Measurements from ENCODE around the gene PDE10A.

PDE10A gene

DNA sequence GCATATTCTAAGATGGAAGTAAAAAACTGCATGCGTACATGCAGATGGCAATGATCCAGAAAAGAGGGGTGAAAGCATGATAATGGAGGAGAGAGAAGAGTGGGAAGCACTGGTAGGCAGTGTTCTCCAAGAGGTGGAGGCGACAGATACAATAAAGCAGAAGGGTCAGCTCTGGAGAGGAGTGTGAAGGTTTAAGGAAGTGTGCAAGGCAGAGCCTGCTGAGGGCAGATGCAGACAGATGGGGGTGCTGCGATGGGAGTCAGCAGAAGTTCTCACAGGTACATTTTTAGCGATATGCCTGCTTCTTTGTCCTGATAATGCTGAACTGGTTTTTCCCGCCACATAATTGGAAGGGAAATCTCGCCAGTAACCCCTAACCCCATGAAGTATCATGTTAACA lies 272.6 kb downstream of the PDE10A start:
- DNase-seq (ENCODE audit: low read depth), result no peak

DNA sequence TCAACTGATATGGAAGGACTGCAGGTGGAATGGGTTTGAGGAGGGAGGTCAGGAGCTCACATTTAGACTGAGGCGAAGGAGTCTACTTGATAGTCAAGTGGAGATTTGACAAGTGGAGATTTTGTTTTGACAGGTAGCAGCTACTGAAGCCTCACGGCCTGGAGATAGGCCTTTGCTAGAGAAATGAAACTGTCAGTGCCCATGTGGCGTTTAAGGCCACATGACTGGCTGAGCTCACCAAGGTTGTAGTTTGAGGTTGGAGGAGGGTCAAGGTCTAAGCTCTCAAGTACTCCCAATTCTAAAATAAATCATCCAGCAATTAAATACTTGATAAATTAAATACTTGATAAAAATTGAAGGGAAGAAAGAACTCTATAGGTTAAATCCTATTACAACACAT lies 273.5 kb downstream of the PDE10A start:
- DNase-seq (ENCODE audit: low read depth), result no peak

DNA sequence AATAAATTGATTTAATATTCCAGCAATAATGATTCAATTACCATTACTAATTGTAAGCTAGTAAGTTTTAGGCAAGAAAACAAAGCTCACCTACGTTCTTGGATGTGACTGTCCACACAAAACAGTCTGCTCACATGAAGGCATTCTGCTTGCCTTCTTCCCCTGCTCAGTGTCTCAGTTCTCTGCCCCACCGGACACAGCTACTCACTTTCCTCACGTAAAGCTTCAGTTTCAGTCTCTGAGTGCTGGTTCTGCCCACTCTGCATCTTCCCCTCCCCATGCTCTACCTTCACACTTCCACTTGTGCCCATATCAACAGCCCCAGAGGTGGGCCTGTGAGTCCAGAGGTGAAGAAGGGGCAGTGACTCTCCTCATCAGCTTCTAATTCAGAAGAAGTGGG lies 279.7 kb downstream of the PDE10A start:
- DNase-seq (ENCODE audit: low read depth), result no peak

DNA sequence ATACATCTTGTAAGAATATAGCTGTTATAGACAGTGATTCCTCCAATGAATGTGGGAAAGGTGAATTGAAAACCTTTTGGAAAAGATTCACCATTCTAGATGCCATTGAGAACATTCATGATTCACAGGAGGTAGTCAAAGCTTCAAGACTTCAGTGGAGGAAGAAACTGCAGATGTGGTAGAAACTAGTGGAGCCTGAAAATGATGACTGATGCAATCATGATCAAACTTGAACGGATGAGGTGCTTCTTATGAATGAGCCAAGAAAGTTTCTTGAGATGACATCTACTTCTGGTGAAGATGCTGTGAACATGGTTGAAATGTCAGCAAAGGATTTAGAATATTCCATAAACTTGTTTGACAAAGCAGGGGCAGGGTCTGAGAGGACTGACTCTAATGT lies 286.9 kb downstream of the PDE10A start:
- DNase-seq (ENCODE audit: low read depth), result no peak

DNA sequence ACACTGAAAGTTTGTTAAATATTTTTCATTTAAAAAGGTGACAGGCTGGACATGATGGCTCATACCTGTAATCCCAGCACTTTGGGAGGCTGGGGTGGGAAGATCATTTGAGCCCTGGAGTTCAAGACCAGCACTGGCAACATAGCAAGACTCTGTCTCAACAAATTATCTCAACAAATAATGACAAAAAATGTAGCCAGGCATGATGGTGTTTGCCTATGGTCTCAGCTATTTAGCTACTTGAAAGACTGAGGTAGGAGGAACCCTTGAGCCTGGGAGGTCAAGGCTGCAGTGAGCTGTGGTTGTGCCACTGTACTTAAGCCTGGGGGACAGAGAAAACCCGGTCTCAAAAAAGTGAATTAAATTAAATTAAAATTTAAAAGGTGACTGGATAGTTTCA lies 297.7 kb downstream of the PDE10A start:
- no peak for DNase-seq (ENCODE audit: low read depth)

DNA sequence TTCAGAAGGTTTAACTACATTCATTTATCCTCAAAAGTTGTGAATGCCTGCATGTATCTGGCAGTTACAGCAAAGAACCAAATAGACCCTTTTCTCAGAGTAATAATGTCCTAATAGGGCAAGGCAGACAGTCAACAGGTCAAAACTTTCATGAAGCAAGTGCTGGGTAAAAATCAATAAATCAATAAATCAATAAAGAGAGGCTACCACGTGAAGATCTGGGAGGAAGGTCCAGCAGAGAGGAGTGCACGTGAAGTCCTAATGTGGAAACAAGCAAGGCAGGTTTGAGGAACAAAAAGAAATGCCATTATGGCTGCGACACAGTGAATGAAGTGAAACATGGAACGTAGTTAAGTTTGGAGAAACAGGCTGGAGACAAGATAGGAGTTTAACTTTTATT lies 317.3 kb downstream of the PDE10A start:
- DNase-seq (ENCODE audit: low read depth), result no peak

DNA sequence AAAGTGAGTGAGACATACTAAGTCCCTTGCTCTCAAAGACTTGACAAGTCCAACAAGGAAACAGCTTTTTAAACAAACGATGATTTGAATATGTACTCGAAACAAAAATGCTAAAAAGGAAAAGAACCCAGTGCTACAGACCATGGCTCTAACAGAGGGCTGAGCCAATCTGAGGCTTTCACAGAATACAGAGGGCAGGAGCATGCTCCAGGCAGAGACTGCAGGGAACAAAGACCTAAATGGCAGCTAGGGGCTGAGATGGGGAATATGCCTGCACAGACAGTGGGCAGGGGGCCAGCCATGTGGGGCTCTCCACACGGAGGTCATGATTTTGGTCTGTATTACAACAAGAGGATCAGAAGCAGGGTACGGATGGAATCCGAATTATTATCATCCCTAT lies 322.5 kb downstream of the PDE10A start:
- DNase-seq (ENCODE audit: low read depth), result no peak

DNA sequence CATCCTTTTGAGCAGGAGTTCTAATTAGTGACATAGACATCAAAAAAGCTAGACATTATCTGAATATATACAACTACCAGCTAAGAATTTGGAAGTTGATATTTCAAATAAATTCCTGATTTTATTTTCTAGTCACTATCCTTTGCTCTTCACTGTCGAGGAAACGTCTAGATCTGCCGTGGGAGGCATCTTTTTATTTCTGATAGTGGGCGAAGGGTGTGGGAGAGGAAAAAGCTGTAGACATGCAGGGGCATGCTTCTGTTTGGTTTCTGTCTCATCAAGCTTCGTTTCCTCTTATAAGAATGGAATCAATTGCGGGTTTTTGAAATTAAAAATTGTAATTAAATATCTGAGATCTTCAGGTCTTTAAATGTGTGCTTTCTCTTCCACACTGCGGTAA lies 337.4 kb downstream of the PDE10A start:
- no peak for DNase-seq (ENCODE audit: low read depth)

DNA sequence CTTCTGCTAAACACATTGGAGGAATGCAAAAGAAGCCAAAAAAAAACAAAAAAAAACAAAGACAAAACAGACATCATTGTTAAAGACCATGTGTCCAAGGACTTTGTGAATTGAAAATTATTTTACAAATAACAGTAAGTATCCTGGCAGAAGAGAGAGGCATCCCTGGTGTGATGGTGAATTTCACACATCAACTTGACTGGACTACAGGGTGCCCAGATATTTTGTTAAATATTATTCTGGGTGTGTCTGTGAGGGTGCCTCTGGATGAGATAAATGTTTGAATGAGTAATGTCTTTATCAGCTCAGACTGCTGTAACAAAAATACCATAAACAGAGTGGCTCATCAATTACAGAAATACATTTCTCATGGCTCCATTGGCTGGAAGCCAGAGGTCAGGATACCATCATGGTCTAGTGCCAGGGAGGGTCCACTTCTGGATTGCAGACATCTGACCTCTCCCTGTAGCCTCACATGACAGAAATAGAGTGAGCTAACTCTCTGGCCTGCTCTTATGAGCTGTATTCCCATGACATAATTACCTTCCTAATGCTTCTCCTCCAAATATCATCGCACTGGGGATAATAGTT lies 341.4 kb downstream of the PDE10A start:
- DNase-seq (ENCODE audit: low read depth), result no peak

DNA sequence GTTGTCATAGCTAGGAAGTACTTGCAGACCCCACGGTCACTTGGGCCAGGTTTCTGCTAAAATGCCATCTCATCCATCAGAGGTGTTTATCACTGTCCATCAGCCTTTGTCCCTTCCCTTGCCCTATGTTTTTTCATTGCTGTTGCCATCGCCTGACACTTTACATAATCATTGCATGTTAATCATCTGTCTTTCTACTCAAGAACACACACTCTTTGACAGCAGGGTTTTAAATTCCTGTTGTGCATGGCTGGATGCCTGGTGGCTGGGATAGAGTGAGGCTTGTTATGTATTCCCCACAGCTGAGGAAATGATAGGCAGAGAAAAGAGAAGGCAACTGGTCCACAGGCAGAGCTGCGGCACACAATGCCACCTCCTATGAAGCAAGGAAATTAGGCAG lies 341.9 kb downstream of the PDE10A start:
- no peak for DNase-seq (ENCODE audit: low read depth)

DNA sequence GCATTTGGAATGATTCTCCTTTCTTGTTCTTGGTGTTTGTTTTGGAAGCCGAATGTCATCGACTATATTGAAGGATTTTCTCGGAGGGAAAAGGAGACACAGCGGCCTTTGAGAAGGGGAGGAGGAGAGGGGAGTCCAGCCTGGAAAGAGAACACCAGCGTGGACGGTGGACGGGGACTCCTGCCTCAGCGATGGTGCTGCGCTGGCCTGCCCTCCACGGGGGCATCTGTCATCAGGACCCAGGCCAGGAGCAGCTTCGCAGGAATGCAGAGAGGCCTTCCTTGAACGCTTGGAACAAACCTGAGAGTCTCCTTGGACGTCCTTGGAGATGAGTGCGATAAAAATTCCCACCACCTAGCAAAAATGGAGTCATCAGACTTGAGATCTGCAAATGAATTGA lies 345.3 kb downstream of the PDE10A start:
- no peak for DNase-seq (ENCODE audit: low read depth)

DNA sequence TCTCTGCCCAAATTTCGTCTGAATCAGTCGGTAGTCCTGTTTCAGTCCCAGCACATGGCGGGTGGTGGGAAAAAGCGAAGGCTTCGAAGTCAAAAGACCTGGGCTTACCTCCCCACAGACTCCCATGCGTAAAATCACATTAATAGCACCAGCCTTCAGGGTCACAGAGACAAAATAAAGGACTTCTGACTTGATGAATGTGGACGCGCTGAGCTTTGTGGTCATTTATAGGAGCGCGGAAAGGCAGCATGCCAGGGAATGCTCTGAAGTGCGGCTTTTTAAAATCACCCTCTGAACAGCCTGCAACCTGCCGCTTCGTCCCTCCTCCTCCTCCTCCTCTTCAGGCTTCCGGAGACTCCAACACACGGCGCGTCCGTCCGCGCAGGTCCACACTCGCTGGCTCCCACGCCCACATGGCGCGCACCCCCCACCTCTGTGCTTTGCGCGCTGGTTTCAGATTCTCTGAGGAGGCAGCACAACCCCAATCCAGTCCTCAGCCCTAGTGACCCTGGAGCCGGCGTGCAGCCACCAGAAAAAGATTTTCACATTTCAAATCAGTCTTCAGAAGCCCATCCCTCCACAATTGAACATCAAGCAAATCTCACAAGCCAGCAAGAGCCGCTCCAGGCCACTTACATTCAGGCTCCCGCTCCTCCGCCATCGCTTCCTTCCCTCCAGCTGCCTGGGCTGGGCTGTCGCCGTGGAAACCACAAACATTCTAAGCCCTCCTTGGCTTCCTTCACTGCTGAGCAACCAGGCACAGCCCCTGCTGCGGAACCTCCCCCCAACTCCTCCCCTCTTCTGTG lies 353.9 kb downstream of the PDE10A start, which contains the start of gene C6orf118:
C6orf118 (minus strand) TSS at position 680 of the 806 bp plus-strand sequence; CDS start at position 661, 19 bp downstream.
- peak; percentile 1 for DNase-seq (ENCODE audit: low read depth)

DNA sequence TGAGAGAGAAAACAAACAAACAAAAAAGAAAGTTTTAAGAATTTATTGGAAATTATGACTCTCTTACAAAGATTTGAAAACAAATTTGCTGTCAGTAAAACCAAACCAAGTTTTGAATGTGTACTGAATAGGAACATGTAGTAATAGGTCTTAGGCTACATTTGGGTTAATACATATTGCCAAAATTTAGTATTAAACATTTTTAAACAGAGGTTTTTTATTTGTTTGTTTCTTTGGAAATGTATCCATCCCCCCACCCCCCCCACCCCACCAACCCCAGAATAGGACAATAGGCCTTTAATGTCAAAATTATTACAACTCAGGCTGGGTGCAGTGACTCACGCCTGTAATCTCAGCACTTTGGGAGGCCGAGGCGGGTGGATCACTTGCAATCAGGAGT lies 356.1 kb downstream of the PDE10A start:
- DNase-seq (ENCODE audit: low read depth), result no peak

DNA sequence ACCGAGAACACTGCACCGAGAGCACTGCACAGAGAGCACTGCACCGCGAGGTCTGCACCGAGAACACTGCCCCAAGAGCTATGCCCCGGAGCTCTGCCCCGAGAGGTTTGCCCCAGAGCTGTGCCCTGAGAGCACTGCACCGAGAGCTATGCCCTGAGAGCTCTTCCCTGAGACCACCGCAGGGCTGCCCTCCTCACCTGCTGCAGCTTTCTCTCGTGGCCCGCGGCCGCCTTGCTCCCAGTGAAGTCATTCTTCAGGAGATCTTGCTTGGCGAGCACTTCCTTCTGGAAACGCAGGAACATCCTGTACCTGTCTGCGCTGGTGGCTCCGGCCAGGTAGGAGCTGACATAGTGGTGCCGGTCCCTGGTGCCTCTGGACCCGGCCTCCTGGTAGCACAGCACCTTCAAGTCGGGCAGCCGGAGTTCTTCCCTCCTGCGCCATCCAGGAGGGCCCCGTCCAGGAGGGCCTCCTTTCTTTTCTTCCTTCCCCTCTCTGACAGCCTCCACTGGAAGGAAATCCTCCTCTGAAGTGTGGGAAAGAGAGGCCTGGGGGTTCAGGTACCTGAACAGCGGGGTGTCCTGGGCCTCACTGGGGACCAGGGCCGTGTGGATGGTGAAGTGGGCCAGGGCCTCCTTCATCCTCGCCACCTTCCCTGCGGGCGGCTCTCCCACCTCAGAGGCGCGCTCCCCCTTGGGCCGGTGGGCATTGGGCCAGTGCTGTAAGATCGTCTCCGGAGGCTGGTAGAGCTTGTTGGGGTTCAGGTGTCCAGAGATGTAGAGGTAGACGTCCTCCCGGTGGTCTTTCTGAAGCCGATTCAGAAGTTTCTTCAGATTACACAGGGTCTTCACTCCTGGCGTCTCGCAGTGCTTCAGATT lies 361.4 kb downstream of the PDE10A start:
- no peak for DNase-seq (ENCODE audit: low read depth)

DNA sequence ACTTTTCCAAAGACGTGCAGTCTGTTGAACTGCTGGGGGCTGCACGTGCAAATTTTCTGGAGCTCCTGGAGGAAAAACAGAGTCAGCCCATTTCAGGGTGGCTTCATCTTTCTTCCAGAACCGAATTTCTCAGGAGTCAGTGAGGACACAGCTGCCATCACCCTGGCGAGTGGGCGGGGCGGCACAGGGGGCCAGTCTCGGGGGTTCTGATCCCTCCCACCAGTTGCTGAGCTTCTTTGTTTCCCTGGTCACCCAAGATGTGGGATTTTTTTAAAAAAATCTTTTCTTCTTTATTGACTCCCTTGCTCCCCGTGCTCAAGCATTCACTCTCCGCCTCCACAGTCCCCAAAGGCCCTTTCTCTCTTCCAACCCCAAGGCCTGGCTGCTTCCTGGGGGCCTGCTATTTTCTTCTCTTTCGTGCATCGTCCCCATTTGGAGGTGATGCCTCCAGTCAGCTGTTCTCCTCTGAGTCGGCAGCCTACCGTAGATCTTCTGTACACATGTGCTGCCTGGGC lies 362.6 kb downstream of the PDE10A start:
- no peak for DNase-seq (ENCODE audit: low read depth)

DNA sequence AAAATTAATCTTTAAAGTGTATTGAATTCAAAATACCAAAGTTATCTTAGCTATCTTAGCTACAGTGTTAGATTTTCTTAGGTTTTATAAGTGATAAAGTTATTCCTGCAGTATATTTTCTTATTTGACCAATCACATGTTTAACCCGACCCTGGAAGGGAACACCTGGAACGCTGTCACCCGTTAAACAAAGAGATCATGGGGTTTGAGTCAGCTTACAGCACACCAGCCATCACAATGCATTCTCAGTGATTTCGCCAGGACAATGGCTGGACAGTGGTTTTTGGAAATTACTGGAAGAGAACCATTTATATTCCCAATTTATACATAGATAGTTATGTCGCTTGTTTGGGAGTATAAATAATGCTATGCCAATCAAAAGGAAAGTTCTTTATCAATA lies 364.2 kb downstream of the PDE10A start:
- no peak for DNase-seq (ENCODE audit: low read depth)

DNA sequence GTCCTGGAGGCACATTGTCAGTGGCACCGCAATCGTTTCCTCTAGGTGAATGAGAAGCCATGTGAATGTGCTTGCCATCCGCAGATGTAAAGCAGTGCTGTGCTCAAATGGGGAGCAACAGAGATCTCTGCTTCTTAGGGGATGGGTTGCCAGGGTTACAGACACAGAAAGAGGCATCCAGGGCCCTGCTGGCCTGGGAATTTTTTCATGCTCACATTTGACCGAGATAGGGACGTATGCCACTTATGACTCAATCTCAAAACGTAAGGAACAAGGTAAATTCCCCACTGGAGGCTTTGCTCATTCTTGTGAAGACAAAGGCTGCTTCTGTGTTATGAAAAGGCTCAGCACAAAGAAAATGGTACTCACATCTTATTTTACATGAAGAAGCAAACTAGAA lies 364.6 kb downstream of the PDE10A start:
- DNase-seq (ENCODE audit: low read depth), result no peak

DNA sequence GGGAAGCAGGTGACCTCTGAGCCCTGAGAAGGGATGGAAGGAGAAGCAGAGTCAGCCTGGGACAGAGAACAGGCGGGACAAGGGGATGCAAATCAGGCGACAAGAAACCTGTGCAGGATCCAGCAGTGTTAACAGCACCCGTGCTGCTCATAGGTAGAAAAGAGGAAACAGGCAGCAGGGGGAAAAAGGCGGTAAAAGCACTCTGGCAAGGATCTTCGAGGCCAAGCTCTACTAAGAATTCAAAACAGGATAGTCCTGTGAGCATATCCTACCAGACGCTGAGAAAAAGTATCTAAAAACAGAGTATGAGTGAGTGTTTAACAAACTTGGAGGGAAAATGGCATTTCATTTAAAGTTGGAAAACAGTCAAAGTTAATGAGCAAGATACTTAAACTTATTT lies 370.4 kb downstream of the PDE10A start:
- no peak for DNase-seq (ENCODE audit: low read depth)
